Measurements from ENCODE around the gene ABI3BP.

Gene ABI3BP

DNA sequence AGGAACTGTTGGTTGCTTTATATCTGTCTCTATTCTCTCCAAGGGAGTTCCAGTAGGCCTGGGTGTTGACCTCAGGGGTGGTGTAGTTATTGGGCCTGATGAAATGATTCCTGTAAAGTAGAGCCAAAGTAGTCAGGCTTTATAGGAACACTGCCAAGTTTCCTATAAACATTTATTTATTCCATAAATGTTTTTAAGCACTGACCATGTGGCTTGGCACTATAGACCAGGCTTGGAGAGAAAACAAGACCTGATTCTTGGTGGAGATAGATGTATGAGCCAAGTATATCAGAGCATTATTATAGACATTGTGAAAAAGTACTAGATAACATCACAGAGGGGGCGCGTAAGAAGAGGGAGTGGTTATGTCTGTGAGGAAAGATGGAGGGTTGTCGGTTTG, 218.0 kb downstream of the ABI3BP start:
- no peak for DNase-seq (ENCODE audit: low read depth in 2 of 2)

DNA sequence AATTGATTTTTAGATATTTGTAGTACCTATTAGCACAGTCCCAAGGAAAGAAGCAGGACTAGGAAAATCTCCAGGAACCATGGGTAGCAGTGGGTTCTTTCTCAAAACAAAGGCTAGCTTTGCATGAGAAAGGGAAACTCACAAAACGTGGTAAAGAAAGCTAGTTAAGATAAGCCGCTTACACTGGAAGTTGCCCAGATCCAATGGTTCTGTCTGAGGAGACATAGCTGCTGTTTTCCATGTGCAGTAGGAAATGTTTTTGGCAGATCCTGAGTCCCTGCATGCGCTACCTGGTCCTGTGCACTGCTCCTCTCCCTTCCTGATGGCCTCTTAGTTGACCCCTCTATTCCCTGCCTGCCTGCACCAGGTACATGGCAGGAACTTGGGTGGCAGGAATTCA, 223.5 kb downstream of the ABI3BP start:
- no peak for DNase-seq (ENCODE audit: low read depth in 2 of 2)

DNA sequence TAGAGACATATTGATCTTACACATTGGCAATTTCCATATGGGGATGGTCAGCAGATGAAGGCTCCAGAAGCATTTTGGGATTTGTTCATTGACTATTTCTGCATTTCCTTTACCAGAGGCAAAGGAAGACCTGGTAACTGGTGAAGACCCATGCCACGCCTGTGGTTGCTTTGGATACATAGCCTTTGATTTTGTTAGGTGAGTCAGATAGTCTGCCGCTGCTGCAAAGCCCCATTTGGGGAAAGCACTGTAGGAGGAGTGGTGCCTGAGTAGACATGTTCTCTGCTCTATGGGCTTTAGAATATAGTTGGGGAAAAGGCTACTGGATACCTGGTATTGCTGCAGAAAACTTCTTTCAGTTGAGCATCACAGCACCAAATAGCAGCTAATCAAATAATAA, 227.2 kb downstream of the ABI3BP start:
- DNase-seq (ENCODE audit: low read depth in 2 of 2), result no peak

DNA sequence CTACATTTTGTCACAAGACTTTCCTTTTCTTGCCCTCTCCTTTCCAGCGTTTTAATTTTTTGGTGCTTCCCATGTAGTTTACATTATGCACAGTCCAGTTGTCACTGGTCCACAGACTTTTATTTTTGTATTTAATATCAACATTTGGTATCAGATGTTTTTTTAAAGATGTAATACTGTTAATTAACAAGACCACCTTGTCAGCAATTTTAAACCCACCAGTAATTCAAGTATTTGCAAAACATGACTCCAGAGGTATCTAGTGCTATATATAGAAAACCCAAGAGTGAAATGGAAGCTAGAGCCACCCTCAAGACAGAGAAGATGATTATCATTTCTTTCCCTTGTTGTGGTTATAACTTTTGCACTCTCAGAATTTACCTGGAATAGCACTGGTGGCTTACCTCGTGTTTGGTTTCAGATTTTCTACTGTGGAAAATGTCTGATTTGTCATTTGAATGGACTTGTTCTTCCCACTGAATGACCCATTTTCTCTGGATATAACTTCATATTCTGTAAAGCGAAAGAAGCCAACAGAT, 227.7 kb downstream of the ABI3BP start:
- DNase-seq (ENCODE audit: low read depth in 2 of 2), result no peak

DNA sequence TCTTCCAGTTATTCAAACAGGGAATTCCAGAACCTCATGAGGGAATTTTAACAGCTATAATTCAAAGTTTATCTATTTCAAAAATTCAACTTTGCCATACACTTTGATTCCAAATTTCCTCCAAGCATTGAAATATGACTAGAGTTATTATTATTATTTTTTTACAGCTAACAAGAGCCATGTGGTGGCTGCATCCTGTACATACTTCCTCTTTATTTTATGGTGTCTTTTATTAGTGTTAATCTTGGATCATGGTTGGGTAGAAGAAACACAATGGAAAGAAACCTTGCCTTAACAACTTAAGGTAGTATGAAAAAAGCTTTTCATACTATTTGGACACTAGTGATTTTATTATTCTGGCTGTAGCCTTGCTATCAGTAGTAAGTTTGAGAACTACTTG, 231.3 kb downstream of the ABI3BP start:
- no peak for DNase-seq (ENCODE audit: low read depth in 2 of 2)

DNA sequence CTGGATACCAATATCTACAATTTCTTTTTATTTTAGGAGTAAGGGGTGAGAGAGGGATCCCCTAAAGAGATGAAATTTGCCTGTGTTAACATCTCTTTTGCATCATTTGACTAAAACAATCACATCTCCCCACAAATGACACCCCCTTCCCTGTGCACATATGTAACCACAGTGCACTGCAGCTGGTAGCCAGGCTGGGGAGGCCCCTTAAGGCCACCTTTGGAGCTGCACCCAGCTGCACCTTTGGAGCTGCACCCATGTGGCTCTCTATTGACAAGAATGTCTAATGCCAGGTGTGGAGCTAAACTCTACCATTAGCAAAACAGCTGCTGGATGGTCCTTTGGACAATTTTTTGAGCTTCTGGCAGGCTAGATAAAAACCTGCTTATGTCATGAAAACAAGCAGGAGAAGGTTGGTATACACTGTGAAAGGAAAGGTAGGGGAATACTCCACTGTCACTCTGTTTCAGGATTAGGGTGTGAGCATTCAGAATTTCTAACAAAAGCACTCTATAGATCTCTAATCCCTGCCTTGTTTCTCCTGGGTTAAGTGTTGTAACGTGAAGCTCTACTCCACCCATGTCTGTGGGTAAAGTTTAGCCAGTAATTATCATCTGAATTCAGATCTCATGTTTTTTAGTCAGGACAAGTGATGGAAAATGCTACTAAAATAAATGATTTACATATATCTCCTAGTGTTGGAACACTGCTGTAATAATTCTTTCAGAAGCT, 231.8 kb downstream of the ABI3BP start:
- DNase-seq (ENCODE audit: low read depth in 2 of 2), result no peak

DNA sequence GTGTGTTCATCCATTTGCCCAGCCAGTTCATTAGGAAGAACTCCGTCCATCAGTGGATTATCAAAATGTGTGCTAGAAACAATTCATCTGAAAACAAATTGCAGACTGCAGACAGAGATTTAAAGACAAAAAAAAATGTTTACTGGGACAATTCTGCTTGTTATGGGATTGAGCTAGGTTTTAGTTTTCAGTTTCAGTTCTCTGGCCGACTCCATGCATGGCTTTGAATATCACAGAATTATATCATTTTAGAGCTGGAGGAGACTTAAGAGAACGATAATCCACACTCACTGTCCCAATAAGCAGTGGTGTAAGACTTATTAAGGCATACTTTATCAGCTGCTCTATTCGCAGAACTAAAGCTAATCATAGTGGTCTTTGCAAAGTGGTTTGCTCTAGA, 232.8 kb downstream of the ABI3BP start:
- no peak for DNase-seq (ENCODE audit: low read depth in 2 of 2)

DNA sequence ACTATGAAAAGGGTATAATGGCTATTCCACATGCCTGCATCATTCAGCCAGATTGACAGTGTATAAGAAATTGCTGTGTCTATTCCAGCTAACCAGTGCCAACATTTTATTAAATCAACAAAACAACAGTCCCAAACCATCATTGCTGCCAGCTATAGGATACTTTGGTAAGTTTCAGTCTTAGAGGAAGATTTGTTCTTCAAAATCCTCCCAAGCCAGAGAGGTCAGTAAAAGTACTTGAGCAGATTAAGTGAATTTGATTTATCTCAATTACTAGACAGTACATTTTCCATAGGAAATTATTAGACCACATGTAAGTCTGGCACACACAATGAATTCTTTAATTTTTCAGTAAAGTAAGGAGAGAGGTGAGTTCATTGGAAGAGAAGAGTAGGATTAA, 233.3 kb downstream of the ABI3BP start:
- no peak for DNase-seq (ENCODE audit: low read depth in 2 of 2)

DNA sequence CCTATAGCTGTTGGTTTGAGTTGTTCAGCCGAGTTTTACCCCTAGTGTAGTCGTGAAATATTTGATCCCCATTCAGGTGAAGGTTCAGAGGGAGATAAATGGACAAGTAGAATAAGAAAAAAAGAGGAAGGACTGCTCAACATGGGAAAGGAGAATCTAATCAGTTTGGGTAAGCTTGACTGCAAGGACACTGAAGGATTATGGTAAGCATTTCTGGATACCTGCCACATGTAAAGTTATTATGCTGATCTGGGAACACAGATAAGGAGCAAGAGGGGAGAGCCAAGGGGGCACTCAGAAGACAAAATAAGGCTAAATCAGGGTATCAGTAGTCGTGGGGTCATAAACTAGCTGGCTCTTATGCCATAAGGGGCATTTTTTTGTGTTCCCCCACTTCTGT, 234.1 kb downstream of the ABI3BP start:
- DNase-seq (ENCODE audit: low read depth in 2 of 2), result no peak

DNA sequence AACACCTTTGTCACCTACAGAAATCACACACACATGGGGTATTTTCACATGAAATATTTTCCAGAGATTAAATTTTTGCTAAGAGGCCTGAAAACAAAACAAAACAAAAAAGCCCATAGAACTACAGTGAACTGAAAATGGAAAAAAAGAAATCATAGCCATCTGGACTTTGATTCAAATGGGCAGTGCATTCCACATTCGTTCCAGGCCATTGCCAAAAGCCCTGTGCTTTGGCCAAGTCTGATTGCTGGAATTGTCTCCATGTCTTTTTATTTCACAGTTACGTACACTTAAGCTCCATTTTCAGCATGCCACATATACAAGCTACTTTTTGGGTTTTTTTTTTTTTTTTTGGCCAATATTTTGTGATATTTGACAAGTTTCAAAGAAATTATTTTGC, 236.8 kb downstream of the ABI3BP start:
- no peak for DNase-seq (ENCODE audit: low read depth in 2 of 2)

DNA sequence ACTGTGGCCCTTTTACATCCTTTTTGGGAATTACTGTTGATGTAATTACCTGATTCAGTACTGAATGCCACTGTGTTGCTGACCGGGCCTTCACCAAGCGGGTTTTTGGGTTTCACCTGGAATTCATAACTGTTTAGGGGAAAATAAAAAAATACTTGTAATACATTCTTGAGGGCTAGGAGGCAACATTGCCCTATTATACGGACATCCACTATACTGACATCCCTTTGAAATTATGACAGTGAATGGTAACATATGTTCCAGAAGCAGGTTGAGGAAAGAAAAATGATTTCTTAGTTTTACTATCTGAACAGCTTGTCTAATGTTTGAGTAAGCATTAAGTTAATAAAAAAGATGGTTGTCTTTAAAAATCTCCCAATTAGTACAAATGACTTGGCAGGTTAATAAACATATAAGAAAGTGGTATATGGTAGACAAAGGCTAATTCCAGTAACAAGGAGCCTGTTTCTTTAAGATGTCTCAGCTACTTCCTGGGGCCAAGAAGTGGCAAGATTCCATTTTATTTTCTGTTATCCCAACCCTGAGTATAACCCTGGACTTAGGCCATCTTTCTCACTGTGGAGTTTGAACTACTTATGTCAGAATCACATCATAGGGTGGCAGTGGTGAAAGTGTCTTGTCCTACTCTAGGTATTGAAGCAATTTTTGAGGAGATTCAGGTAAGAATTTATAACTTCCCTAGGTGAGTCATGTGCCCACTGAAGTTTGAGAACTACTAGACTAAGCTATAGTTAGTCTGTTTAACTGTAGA, 238.5 kb downstream of the ABI3BP start:
- no peak for DNase-seq (ENCODE audit: low read depth in 2 of 2)

DNA sequence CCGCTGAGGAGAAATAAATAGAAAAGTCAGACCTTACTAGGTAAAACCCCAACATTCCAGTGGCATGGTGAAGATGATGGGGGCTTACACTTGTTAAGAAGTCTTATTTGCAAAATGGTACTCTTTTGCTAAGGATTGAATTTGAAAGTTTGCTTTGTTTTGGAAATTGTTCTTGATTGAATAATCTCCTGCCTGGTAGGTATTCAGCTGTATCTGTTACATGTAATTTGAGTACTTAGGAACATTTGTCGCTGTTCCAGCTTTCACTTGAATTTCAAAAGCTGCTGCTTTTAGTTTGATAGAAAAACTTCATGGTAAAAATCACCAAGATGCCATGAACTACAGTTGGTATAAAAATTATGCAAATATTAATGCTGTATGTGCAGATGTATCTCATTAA, 239.4 kb downstream of the ABI3BP start:
- DNase-seq (ENCODE audit: low read depth in 2 of 2), result no peak

DNA sequence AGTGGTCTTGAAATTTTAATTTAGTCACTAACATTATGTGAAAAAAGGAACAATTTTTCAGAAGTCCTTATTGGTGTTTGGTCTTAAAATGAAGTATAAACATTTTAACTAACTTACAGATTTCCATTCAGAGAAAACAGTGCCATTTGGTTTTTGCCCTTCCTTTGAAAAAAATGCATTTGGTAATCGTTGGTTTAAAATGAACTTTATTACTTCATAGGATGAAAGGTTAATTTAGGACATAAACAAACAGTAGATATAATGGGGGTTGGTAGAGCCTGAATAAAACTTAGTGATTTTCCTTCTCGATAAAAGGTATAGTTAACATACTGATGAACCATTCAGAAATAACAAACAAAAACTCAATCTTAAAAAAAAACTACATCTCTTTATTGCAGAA, 244.3 kb downstream of the ABI3BP start:
- DNase-seq (ENCODE audit: low read depth in 2 of 2), result no peak

DNA sequence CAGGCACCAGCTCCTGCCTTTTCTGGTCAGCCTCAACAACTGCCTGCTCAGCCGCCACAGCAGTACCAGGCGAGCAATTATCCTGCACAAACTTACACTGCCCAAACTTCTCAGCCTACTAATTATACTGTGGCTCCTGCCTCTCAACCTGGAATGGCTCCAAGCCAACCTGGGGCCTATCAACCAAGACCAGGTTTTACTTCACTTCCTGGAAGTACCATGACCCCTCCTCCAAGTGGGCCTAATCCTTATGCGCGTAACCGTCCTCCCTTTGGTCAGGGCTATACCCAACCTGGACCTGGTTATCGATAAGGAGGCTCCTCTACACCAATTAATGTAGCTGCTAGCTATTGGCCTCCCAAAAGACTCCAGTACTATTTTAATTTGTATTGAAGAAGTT, 245.0 kb downstream of the ABI3BP start:
- no peak for DNase-seq (ENCODE audit: low read depth in 2 of 2)

DNA sequence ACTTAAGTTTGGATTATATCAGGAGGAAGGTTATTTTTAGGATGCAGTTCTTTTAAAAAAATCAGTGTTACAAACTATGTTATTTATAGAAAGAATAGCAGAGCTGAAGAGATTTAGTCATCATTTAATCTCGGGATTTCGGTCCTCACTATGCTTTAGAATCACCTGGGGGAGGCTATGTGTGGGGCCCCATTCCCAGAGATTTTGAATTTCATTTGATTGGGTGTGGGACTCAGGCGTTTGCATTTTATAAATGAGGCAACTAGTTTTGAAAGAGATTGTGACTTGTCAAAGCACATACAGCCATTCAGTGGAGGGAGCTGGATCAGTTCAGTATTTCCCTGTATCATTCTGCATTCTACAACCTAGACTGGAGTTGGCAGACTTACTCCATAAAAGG, 247.1 kb downstream of the ABI3BP start:
- no peak for DNase-seq (ENCODE audit: low read depth in 2 of 2)

DNA sequence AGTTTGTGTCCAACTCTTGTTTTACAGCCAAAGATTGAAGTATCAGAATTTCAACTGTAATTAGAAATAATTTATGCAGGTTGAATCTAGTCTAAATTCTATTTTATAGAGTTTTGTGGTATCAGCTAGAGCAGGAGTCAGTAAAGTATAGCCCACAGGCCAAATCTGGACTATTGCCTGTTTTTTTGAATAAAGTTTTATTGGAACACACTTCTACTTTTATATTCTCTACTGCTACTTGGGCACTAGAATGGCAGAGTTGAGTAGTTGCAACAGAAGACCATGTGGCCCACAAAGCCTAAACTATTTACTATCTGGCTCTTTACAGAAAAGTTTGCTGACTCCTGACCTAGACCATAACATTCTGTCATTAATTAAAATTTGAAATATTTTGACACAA, 247.6 kb downstream of the ABI3BP start:
- no peak for DNase-seq (ENCODE audit: low read depth in 2 of 2)

DNA sequence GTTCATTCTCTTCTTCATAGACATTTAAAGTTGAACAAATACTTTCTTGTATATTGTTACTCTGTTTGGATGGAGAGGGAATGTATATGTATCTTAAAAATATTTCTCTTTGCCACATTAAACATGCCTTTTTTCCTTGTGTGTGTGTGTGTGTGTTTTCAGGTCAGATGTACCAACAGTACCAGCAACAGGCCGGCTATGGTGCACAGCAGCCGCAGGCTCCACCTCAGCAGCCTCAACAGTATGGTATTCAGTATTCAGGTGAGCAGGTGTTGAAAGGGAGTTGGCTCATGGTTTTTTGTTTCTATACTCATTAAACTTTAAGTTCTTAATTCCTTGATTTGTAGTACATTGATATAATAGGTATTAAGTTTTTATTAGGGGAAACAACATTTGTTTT, 248.6 kb downstream of the ABI3BP start:
- DNase-seq (ENCODE audit: low read depth in 2 of 2), result no peak

DNA sequence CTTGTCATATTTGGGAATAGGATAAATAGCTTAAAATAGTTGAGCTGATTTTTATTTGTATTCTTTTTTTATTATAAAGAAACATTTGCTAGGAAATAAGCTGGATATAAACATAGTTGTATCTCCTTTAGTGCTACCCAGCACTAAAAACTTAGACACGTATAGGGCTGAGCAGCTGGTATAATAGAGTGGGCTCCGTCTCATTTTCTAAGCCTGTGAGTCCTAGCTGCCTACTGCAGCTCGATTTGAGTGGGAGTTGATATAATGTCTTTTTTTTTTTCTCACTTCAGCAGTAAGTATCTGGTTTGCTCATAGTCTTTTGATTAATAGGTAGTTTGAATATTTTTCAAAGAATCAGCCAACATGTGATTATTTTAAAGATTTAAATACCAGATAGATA, 249.7 kb downstream of the ABI3BP start:
- DNase-seq (ENCODE audit: low read depth in 2 of 2), result no peak

DNA sequence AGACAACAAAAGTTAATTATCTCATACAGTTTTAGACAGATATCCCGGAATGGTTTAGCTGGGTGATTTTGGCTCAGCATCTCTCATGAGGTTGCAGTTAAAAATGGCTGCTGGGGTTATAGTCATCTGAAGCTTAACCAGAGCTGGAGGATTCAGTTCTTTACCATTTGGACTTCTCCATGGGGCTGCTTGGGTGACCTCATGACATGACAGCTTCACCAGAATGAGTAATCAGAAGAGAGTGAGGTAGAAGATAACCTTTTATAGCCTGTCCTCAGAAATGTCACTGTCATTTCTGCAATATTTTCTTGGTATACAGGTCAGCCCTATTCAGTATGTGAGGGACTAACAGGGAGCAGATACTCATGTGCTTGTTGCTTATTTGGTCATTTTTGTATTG, 253.0 kb downstream of the ABI3BP start:
- DNase-seq (ENCODE audit: low read depth in 2 of 2), result no peak

DNA sequence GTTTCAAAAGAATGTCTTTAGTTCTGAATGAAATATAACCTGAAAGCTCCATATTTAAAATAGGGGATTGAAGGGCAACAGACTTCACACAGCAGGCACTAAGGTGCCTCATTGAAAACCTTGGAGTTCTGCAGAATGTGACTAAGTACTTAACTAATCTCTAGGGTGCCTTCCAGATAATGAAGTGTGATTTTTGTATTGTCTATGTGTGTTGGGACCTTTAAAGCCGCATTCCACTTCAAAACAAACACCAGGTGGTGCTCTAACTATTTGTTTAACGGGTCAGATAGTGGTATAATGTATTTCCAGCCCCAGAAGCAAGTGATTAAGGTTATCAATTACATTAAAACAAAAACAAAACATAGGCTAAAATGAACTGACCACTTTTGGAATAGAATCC, 255.9 kb downstream of the ABI3BP start:
- DNase-seq (ENCODE audit: low read depth in 2 of 2), result no peak

DNA sequence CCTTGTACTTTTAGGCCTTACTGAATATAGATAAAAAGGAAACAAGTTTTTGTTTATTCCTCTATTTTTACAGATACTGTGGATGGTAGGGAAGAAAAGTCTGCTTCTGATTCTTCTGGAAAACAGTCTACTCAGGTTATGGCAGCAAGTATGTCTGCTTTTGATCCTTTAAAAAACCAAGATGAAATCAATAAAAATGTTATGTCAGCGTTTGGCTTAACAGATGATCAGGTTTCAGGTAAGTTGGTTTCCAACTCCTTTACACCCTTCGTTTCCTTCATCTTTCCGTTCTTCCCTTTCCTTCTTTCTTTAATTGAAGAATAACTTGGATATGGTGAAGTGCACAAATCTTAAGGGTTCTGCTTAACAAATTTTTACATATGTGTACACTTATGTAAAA, 260.8 kb downstream of the ABI3BP start:
- DNase-seq (ENCODE audit: low read depth in 2 of 2), result no peak

DNA sequence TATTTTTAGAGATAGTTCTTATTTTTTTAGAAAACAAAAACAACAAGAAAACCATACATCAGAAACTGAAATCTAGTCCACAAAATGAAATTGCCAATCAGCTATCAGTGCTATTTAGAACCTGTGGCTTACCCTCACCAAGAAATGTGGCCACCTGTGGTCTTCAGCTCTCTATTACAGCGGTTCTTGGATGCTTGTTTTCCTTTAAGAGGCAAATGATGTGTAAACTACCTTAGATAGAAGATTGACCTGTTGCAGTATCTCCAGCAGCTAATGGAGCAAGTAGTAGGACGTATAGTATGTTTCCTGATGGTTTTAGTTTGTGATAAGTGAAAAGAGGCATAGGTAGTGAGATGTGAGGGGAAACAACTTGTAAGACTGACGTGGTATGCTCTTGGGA, 262.7 kb downstream of the ABI3BP start:
- DNase-seq (ENCODE audit: low read depth in 2 of 2), result no peak

DNA sequence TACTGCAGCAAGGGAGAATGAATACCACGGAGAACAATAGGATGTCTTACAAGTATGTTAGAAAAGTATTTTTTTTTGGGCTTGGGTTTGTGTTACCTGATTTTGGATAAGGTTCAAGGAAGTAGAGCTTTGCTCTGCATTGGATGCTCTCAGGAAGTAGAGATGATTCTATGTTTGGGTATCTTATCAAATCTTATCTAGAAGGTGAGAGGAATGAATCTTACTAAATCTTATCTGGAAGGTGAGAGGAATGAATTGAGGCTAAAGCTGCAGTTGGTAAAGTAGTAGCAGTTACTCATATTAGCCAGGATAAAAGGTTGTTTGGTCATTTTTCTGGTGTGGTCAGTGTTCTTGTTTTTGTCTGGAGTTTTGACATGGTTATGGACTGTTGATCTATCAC, 266.5 kb downstream of the ABI3BP start:
- no peak for DNase-seq (ENCODE audit: low read depth in 2 of 2)

Data from activated CD4-positive, alpha-beta T cell treated with anti-CD3 and anti-CD28 coated beads for 24 hours (primary cell).